ENCODE results near the gene PDE11A.

Gene PDE11A

DNA sequence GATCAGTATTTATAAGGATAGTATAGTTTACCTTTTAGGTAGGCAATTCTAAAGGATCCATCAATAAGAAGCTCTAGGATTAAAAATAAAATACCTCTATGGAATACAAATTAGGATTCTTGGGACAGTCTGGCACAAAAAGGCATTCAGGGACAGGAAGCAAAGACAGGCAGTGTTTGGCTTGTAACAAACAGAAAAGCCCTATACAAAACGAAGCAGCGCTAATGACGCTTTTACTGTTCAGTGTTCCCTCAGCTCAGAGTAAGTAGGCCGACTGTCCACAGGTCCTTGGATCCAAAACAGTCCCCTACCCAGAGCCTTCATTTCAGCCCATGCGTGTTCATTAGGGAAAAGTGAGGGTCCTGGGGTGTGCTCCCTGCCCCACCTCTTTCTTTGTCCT lies 443.7 kb downstream of the PDE11A start:
- DNase-seq (ENCODE audit: low spot score), result no peak

DNA sequence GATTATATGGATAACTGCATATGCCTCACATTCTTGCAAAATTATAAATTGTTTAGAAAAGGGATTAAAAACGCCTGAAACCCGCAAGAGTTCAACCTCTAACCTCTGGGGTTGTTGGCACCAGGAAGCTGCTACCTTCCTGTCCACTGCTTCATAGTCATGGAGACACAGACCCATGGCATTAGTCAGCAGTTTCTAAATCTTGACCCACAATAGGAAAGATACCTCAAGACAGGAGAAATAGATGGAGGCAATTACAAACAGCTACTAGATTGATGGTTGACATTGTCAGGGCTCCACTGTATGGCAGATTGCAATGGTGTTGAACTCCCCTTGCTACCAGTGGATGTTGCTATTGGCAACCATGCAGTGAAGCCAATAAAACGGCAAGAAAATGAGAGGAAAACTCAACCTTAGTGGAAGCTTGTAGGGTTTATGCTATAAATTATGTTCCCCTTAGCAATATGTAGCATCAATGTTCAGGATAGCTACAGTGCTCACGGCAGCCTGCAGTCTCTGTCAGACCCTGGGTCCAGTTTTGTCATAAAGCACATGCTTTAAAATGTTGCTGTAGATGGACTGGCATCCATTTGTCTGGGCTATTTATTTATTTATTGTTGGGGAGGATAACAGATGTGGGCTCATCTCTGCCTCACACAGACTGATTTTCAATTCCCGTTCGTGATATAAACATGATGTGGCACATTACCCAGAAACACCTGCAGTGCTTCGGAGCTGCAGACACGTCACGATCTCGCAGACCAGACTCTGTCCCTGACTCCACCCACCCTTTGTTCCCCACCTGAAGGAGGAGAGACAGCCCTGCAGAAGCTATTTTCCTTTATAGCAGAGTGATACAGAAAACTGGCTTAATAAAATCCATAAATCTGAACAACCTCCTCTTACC lies 446.6 kb downstream of the PDE11A start:
- DNase-seq (ENCODE audit: low spot score), result no peak

GRCh38 chr2:177622521-177622920 lies 450.1 kb downstream of the PDE11A start:
- DNase-seq (ENCODE audit: low spot score), result no peak

DNA sequence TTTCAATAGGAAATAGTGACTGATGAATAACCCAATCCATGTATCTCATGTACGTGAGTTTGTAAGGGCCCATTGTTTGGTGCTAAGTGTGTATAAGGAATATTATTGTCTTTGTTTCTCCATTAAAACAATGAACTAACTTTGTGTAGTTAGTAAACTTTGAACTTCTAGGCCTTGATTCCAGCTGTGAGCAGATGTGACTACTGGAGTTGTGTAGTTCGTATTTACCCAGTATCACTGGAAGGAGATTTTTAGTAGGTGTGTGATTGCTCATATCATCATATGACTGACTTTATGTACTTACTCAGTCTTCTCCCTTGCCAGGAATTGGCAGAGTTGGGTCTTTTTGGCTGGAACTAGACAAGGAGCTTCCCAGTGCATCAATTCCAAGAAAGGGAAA lies 452.6 kb downstream of the PDE11A start:
- no peak for DNase-seq (ENCODE audit: low spot score)

- no peak for DNase-seq (ENCODE audit: low spot score)
Measured at GRCh38 chr2:177619461-177619860, 453.1 kb downstream of the PDE11A start.

DNA sequence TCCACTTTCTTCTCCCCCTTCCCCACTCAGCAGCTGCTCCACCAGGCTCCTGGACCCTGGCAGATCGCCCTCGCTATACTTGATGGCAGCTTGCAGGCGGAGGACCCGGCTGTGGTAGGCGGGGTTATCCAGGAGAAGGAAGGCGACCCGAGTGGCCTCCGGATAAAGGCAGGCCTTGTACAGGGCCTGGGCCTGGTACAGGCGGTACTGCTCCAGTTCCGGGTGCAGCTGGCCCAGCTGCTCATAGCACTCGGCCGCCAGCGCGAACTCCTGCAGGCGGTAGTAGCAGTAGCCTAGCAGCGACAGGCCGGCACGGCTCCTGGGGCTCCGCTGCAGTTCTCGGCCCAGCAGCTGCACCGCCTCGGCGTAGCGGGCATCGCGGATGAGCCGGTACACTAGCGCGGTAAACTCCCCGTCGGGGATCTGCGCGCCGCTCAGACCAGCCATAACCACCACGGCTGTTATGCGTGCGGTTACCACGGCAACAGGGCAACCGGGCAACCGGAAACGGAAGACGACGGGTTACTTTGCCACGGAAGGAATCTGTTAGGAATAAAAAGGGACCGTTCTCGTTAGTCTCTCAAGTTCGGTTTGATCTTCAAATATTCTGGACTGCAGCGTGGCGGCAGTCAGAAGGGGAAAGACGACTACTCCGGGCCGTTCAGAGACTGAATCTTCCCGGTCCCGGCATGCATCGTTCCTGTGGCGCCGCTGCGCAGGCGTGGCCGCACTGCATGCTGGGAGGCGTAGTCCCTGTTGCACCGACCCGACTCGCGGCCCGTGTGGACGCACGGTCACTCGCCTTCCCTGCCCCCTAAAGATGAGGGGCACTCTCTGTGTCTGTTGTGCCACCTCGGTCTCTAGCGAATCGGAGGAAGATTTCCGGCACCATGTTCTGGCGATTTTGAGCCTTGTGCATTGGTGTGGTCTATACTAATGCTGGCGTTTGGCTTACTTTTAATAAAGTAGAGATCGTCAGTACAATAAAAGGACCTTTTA lies 454.0 kb downstream of the PDE11A start:
- peak; percentile 86 for DNase-seq (ENCODE audit: low spot score)

DNA sequence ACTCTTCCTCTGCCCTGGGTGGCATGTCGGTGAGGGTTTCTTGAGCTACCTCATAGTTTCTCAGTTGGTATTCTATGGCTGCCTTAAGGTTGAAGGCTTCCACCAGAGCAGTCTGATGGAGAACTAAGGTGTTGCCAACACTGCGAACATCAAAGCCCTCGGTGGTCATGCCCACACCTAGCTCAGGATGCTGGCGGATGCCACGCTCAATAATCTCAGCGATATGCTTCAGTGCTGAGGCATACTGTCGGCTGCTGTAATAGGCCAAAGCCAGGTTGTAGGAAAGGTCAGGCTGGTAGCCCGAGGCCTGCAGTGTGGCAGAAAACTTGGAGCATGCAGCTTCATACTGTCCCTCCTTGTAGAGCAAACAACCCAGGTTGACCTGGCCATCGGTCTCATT lies 454.7 kb downstream of the PDE11A start:
- no peak for DNase-seq (ENCODE audit: low spot score)

DNA sequence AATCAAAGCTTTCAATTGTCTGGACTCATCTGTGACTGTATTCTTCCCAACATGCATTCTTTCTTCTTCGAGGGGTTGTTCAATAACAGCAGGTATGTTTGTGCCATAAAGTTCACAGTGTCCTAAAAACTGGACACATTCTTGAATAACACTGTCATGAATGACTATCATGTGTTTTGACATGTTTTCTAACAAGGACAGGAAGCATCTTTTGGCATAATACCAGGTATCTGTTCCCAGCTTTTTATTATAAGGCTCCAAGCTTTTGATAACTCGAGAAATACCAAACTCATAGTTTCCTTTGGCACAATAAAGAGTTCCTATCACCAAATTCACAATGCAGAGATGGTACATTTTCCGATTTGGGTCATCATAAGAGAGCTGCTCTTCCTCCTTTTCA lies 455.8 kb downstream of the PDE11A start:
- DNase-seq (ENCODE audit: low spot score), result no peak

- DNase-seq (ENCODE audit: low spot score), result no peak
Measured at GRCh38 chr2:177616066-177616465, 456.5 kb downstream of the PDE11A start.

- no peak for DNase-seq (ENCODE audit: low spot score)
Measured at GRCh38 chr2:177612659-177613058, 459.9 kb downstream of the PDE11A start.

DNA sequence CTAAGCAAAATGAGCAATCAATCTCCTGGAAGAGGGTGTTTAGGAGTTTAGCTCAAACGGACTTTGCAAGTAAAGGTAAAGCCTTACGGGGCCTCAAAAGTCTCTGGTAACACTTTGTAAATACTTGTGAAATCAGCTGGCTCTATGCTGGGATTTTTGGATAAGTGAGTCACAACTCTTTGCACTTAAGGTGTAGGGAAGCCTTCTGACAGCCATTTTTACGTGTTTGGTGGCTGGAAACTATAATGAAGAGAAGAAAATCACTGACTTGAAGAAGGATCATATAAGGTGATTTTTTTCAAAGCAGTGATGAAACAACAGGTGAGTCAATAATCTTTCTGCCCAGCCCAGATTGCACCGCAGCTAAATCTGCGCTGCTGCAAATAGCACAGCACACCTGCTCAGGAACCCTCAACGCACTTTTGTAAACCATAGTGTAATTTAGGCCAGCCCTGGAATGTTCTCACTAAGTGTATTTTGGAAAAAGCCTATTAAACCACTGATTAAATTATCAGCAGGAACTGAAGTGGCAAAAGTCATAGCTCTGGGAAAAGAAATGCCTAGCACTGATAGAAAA lies 461.2 kb downstream of the PDE11A start:
- DNase-seq (ENCODE audit: low spot score), result no peak

DNA sequence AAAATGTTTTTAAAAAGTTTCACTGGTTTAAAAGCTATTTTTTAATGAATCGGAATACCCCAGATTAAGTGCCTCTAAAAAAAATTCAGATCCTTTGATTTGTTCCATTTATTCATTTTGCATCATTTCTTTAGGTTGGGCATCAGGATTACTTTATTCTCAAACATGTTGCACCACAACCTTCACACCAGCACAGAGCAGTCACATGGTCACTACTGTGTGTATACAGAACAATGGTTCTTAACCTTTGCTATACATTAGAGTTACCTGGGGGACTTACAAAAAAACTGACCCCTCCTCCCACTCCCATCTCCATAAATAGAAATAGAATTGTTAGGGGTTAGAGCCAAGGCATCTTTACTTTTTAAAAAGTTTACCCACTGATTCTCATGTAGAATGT lies 461.8 kb downstream of the PDE11A start:
- DNase-seq (ENCODE audit: low spot score), result no peak

- no peak for DNase-seq (ENCODE audit: low spot score)
Measured at GRCh38 chr2:177606636-177607035, 465.9 kb downstream of the PDE11A start.

DNA sequence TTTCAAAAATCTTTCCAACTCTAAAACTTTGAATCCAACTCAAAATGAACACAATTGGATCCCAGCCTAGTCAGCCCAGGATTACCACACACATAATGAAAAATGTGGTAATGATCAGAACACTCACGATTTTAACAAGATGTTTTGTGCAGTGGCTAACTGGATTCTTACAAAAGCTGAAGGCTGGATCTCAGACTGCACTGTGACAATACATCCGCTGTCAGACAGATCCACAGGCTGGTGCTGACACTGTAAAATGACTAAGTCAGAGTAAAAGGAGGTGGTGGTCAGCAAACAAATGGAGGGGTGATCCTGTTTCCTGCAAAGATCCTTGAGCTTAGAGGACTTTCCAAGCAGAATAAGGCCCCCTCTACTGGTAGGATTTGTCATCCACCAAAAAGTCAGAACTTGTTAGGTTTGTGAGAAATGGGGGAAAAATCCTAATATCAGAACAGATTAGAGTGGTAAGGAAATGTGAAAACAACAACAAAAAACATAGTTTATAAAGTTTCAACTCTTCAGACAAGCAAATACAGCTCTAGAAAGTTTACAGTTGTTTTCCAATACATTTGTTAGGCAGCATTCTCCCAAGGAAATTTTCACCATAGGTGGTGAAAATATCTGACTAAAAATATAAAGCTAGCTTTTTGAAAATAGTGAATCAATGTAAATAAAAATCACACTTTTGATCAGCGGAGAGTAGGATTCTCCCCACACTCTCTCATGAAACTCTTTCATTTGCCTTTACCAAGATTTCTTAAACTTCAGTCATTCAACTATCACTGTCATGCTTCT lies 468.1 kb downstream of the PDE11A start:
- DNase-seq (ENCODE audit: low spot score), result no peak

- DNase-seq (ENCODE audit: low spot score), result no peak
Measured at GRCh38 chr2:177603768-177604167, 468.8 kb downstream of the PDE11A start.

DNA sequence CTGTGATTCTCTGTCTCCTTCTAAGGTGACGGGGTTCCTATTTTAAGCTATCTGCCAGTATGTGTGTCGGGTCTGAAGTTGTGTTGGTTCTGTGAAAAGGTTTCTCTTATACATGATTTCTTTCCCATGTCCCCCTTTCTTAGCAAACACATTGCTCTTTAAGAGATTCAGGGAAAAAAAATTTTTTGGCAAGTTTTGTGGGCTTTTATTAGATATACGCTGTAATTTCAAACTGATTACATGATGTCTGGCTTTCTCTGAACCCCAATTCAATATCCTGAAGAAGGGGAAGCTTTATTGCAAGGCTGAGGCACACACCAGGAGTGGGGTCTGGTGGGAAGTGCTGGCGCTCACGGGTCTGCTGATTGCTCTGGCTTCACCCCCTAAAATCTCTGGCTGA lies 469.4 kb downstream of the PDE11A start:
- DNase-seq (ENCODE audit: low spot score), result no peak

DNA sequence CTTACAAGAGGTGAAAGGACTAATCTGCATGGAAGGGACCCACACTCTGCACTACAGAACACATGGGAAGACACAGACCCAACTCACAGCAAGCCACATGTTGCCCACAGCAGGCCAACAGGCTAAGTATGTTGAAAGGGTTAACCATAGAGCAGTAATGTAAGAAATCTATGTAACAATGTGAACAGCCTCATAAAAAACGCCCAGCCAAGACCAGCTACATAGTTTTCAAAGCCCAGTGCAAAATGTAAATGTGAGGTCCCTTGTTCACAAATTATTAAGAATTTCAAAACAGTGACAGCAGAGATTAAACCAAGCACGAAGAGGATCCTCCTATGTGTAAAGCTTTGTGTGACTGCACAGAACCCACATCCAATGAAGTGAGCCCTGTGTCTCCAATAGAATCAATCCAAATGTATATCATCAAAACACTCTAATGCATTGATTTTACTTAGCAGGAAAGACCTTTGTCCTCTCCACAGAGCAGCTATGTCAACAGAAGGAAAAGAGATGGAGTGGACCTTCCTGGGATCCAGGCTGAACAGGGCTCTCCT lies 469.9 kb downstream of the PDE11A start:
- no peak for DNase-seq (ENCODE audit: low spot score)

DNA sequence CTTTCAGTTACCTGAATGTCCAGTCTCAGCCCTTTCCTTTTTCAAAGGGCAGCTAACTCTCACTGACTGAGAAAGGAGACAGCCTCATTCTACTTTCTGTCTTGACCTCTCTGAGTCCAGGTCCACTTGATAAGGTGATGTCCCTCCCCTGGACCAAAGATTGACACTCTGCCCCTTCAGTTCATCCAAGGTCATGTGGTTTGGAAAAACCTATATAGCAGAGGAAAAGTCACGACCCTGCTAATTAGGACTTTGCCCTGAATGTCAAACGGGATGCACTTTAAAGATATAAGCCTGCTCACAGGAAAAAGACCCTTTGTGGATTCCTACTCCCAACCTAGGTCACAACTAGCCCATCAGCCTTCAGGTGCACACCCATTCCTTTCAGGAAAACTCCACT lies 471.7 kb downstream of the PDE11A start:
- no peak for DNase-seq (ENCODE audit: low spot score)

DNA sequence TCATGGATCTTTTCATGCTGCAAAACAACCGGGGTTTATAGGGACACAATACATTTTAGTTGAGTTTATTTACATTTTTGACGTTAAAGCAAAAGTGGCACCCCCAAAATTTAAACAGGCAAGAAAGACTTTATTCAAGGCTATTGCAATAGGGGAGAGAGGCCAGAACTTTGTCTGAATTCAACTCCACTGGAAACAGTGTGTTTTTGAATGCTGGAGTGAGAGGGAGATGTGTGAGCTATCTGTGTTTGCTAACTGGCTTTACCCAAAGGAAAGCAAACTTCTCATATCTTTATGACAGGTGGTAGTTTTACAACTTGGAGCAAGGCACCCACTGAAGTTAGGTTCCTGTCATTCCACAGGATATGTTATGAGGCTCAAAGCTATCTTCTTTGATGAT lies 472.6 kb downstream of the PDE11A start:
- DNase-seq (ENCODE audit: low spot score), result no peak

DNA sequence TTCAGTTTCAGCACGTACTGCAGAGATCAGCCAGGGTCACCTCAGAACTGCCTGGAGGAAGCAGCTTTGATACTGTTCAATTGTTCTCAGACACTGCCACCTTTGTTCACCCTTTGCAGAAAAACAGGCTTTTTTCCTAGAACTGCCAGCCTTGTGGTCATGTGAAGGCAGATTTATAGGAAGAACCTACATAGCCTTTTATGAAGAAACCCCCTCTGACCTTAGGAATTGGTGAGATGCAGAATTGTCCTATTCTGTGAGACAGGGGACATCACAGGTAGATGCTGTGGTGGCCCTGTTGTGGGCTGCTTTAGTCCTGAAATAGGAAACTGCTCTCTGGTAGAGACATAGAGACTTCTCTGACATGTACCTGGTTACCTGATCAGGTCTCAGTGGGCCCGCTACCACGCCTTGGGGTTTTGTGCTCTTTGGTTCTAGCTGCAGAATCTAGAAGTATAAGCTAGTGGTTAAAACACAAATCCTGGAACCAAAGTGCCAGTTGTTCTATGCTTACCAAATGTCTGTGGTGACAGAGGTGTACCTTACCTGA lies 473.4 kb downstream of the PDE11A start:
- DNase-seq (ENCODE audit: low spot score), result no peak
